ENCODE measurements around the gene LAIR2.

LAIR2 gene

DNA sequence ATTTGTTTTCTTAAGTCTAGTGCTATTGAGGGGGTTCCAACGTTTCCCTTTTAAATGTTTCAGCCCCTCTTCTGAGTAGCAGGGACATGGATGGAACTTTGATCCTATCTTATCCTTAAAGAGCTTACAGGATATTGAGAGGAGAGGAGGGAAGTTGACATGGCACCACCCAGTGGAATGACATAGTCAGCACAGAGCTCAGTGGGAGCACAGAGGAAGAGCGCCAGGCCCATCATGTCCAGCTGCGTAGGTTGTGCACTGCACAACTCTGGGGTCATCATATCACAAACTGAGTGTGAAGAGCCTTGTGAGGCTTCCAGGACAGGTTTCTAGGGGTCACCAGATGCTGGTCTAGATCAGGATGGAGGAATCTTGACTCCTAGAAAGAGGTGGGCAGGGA is 25.0 kb upstream of the LAIR2 start:
- Histone ChIP-seq H2AFZ (ENCODE audit: low read length) (no peak overlapping the region), H3K9me2 (replicated peaks; ENCODE audit: insufficient read depth, low read length) (no peaks in the 10 kb centered on the region), H3K79me2 (ENCODE audit: low read length) (no peaks in the 10 kb centered on the region), H3K9ac (ENCODE audit: low read length) (no peak overlapping the region), H4K20me1 (ENCODE audit: insufficient read depth, low read length) (no peaks in the 10 kb centered on the region), H3K4me1 (ENCODE audit: low read length) (no peaks in the 10 kb centered on the region), H3K27me3 (replicated peaks; ENCODE audit: insufficient read depth, low read length) (peaks cover 81% of the 10 kb centered on the region), H3K4me3 (ENCODE audit: low read length) (no peak overlapping the region), H3K36me3 (replicated peaks; ENCODE audit: insufficient read depth, low read length) (no peaks in the 10 kb centered on the region), H3K4me2 (ENCODE audit: low read depth, low read length) (no peak overlapping the region), H3K27ac (ENCODE audit: low read length) (no peak overlapping the region), H3K9me3 (replicated peaks; ENCODE audit: insufficient read depth, low read length) (no peaks in the 10 kb centered on the region), H3F3A (ENCODE audit: insufficient read depth, low read length) (no peaks in the 10 kb centered on the region)
- no peak for DNase-seq
- TF ChIP-seq EZH2 (optimal IDR thresholded peaks at IDR 0.05; ENCODE audit: low read depth, low read length) (no peak), EZH2phosphoT487 (IDR thresholded peaks at IDR 0.05; ENCODE audit: low read length) (no peak)
- TF ChIP-seq, protein P1, sequence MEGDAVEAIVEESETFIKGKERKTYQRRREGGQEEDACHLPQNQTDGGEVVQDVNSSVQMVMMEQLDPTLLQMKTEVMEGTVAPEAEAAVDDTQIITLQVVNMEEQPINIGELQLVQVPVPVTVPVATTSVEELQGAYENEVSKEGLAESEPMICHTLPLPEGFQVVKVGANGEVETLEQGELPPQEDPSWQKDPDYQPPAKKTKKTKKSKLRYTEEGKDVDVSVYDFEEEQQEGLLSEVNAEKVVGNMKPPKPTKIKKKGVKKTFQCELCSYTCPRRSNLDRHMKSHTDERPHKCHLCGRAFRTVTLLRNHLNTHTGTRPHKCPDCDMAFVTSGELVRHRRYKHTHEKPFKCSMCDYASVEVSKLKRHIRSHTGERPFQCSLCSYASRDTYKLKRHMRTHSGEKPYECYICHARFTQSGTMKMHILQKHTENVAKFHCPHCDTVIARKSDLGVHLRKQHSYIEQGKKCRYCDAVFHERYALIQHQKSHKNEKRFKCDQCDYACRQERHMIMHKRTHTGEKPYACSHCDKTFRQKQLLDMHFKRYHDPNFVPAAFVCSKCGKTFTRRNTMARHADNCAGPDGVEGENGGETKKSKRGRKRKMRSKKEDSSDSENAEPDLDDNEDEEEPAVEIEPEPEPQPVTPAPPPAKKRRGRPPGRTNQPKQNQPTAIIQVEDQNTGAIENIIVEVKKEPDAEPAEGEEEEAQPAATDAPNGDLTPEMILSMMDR (IDR thresholded peaks at IDR 0.05; ENCODE audit: low read length), result no peak

DNA sequence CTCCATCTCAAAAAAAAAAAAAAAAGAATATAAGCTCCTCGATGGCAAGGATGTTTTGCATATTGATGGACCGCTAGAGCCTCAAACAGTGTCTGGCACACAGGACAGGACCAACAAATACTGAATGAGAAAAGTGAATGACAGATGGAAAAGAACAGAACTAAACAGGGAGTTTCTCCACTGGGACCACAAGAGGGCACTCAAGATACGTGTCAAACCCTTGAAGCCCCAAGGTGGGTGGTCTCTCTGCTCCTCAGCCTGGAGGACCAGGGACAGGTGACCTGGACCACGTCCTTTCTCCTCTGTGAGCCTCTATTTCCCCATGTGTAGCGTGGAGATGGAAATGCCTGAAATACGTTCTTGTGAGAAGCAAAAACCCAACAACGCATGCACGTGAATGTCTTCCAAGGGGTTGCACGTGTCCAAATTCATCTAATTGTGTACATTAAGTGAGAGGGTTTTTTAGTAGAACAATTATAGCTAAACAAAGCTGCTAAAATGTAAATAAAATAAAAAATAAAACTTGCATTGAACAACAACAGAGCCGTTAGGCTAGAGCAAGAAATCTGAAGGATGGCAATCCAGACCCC is 23.9 kb upstream of the LAIR2 start:
- Histone ChIP-seq H3K4me3 (ENCODE audit: low read length) (no peak overlapping the region), H3F3A (ENCODE audit: insufficient read depth, low read length) (no peaks in the 10 kb centered on the region), H3K4me1 (ENCODE audit: low read length) (no peaks in the 10 kb centered on the region), H3K9me3 (replicated peaks; ENCODE audit: insufficient read depth, low read length) (no peaks in the 10 kb centered on the region), H4K20me1 (ENCODE audit: insufficient read depth, low read length) (no peaks in the 10 kb centered on the region), H3K9ac (ENCODE audit: low read length) (no peak overlapping the region), H3K27ac (ENCODE audit: low read length) (no peak overlapping the region), H3K4me2 (ENCODE audit: low read depth, low read length) (no peak overlapping the region), H3K36me3 (replicated peaks; ENCODE audit: insufficient read depth, low read length) (no peaks in the 10 kb centered on the region), H2AFZ (ENCODE audit: low read length) (no peak overlapping the region), H3K79me2 (ENCODE audit: low read length) (no peaks in the 10 kb centered on the region), H3K9me2 (replicated peaks; ENCODE audit: insufficient read depth, low read length) (no peaks in the 10 kb centered on the region), H3K27me3 (replicated peaks; ENCODE audit: insufficient read depth, low read length) (peaks cover 83% of the 10 kb centered on the region)
- DNase-seq, result peak; percentile 51
- no peak for TF ChIP-seq EZH2phosphoT487 (IDR thresholded peaks at IDR 0.05; ENCODE audit: low read length)
- TF ChIP-seq, protein P1 (IDR thresholded peaks at IDR 0.05; ENCODE audit: low read length), result peak; percentile 65

GRCh38 chr19:54480051-54480450 is 22.6 kb upstream of the LAIR2 start:
- H3K27ac ChIP-seq (ENCODE audit: low read length), result no peak overlapping the region
- H3K4me2 ChIP-seq (ENCODE audit: low read depth, low read length), result no peak overlapping the region
- H4K20me1 ChIP-seq (ENCODE audit: insufficient read depth, low read length), result no peaks in the 10 kb centered on the region
- H3K27me3 ChIP-seq (replicated peaks; ENCODE audit: insufficient read depth, low read length), result peaks cover 84% of the 10 kb centered on the region
- no peaks in the 10 kb centered on the region for H3K36me3 ChIP-seq (replicated peaks; ENCODE audit: insufficient read depth, low read length)
- H3K9me2 ChIP-seq (replicated peaks; ENCODE audit: insufficient read depth, low read length), result no peaks in the 10 kb centered on the region
- no peaks in the 10 kb centered on the region for H3K4me1 ChIP-seq (ENCODE audit: low read length)
- H3F3A ChIP-seq (ENCODE audit: insufficient read depth, low read length), result no peaks in the 10 kb centered on the region
- no peak overlapping the region for H3K4me3 ChIP-seq (ENCODE audit: low read length)
- DNase-seq, result no peak
- H3K9ac ChIP-seq (ENCODE audit: low read length), result no peak overlapping the region
- TF ChIP-seq EZH2phosphoT487 (IDR thresholded peaks at IDR 0.05; ENCODE audit: low read length) (no peak), EZH2 (optimal IDR thresholded peaks at IDR 0.05; ENCODE audit: low read depth, low read length) (no peak)
- TF ChIP-seq, protein P1 (IDR thresholded peaks at IDR 0.05; ENCODE audit: low read length), result no peak
- no peaks in the 10 kb centered on the region for H3K9me3 ChIP-seq (replicated peaks; ENCODE audit: insufficient read depth, low read length)
- no peak overlapping the region for H2AFZ ChIP-seq (ENCODE audit: low read length)
- no peaks in the 10 kb centered on the region for H3K79me2 ChIP-seq (ENCODE audit: low read length)
